ENCODE measurements around the gene UBE2L6.

Gene UBE2L6

GRCh38 chr11:57502376-57502775 lies 65.1 kb downstream of the UBE2L6 start:
- H3K27me3 ChIP-seq (replicated peaks; ENCODE audit: control insufficient read depth, insufficient read depth, low read length): no peaks in the 10 kb centered on the region
- H3K36me3 ChIP-seq (ENCODE audit: control insufficient read depth, insufficient read depth, low read length): peaks cover 4% of the 10 kb centered on the region
- no peak for TF ChIP-seq CTCF (IDR thresholded peaks at IDR 0.05; ENCODE audit: insufficient read depth, low read length, poor library complexity, severe bottlenecking)
- no peak overlapping the region for H3K4me3 ChIP-seq (replicated peaks; ENCODE audit: low read depth, low read length)
- no peak for DNase-seq (ENCODE audit: extremely low read depth, insufficient read length)

GRCh38 chr11:57501953-57502352 lies 65.5 kb downstream of the UBE2L6 start:
- peaks cover 4% of the 10 kb centered on the region for H3K36me3 ChIP-seq (ENCODE audit: control insufficient read depth, insufficient read depth, low read length)
- H3K4me3 ChIP-seq (replicated peaks; ENCODE audit: low read depth, low read length): no peak overlapping the region
- no peak for DNase-seq (ENCODE audit: extremely low read depth, insufficient read length)
- no peaks in the 10 kb centered on the region for H3K27me3 ChIP-seq (replicated peaks; ENCODE audit: control insufficient read depth, insufficient read depth, low read length)
- no peak for TF ChIP-seq CTCF (IDR thresholded peaks at IDR 0.05; ENCODE audit: insufficient read depth, low read length, poor library complexity, severe bottlenecking)

Data from GM06990 (cell line).